ENCODE measurements around the gene PSKH1.

DNA sequence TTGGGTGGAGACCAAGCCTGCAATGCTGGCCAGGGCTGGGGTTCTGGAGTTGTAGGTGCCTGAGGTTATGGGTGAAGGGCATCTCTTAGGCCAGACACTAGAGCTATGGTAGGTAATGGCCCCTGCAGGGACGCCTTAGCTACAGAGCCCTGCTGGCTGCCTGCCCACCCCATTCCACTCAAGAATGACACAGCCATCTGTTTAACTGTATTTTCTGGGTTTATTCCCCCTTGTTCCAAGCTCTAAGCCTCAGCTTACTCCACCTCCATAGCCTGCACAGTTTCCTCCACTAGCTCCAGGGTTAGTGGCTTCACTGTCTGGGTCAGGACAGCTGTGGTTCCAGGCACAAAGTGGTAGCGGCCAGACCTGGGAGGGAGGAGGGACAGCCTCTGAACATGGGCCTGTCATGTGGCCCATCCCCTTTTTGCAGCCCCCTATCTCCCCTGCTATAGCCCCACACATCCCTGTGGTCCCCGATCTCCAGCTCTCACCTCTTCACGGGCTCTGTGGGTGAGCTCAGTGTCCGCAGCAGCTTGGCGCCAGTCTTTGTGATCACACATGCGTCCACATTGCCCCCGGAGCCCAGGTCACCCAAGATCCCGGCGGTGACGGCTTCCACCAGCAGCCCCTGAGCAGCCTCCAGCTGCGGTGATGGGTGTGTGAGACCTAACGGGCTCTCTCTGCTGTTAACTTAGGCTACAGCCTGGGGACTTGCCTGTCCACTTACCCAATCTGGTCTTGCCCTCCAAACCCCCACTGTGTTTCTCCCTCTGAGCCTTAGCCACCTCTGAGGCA is 41.4 kb downstream of the PSKH1 start:
- TF ChIP-seq ARNTL (CRISPR knock-in tag; IDR thresholded peaks at IDR 0.05; ENCODE audit: borderline replicate concordance, low read depth) (no peak), ZNF70 (CRISPR knock-in tag; IDR thresholded peaks at IDR 0.05) (no peak), TCF4 (CRISPR knock-in tag; IDR thresholded peaks at IDR 0.05; ENCODE audit: borderline replicate concordance) (no peak), ISL1 (CRISPR knock-in tag; IDR thresholded peaks at IDR 0.05) (no peak), SNAI2 (CRISPR knock-in tag; IDR thresholded peaks at IDR 0.05) (no peak), POU6F1 (CRISPR knock-in tag; IDR thresholded peaks at IDR 0.05; ENCODE audit: borderline replicate concordance, low read depth) (no peak)
- TF ChIP-seq, protein P1, sequence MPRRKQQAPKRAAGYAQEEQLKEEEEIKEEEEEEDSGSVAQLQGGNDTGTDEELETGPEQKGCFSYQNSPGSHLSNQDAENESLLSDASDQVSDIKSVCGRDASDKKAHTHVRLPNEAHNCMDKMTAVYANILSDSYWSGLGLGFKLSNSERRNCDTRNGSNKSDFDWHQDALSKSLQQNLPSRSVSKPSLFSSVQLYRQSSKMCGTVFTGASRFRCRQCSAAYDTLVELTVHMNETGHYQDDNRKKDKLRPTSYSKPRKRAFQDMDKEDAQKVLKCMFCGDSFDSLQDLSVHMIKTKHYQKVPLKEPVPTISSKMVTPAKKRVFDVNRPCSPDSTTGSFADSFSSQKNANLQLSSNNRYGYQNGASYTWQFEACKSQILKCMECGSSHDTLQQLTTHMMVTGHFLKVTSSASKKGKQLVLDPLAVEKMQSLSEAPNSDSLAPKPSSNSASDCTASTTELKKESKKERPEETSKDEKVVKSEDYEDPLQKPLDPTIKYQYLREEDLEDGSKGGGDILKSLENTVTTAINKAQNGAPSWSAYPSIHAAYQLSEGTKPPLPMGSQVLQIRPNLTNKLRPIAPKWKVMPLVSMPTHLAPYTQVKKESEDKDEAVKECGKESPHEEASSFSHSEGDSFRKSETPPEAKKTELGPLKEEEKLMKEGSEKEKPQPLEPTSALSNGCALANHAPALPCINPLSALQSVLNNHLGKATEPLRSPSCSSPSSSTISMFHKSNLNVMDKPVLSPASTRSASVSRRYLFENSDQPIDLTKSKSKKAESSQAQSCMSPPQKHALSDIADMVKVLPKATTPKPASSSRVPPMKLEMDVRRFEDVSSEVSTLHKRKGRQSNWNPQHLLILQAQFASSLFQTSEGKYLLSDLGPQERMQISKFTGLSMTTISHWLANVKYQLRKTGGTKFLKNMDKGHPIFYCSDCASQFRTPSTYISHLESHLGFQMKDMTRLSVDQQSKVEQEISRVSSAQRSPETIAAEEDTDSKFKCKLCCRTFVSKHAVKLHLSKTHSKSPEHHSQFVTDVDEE (CRISPR knock-in tag; IDR thresholded peaks at IDR 0.05): no peak
